Measurements from ENCODE around the gene C4A.
"Not testable (repeated sequence)": the region's sequence is repeated elsewhere in the genome, so short reads cannot be mapped to it uniquely, and the experiment has no call there.

Gene C4A

DNA sequence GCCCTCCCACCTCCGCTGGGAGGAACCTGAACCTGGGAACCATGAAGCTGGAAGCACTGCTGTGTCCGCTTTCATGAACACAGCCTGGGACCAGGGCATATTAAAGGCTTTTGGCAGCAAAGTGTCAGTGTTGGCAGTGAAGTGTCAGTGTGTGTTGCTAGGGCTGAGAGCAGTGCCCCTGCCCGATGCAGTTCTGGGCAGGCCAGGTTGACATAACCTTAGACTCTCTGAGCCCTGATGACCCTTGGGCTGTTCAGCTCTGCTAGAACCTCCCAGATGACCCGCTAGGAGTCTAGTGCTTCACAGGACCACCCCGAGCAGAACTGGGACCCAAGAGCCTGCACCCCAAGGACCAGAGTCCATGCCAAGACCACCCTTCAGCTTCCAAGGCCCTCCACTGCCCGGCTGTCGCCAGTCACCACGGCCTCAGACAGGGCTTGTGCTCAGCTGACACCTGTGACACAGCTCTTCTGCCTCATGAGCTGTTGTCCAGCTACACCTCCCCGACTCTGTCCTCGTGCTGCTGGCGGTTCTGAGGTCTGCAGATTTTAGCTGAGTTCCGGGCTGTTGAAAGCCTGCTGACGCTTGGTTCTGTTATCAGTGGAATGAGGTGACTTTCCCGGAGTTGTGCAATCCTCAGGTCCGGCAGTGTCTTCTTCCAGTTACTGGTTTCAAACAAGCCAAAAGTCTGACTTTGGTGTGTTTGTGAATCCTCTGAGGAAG lies 20.9 kb downstream of the C4A start:
- not testable (repeated sequence) for DNase-seq (ENCODE audit: low read depth); H3K4me3 ChIP-seq (ENCODE audit: control insufficient read depth, low read depth, low read length)

DNA sequence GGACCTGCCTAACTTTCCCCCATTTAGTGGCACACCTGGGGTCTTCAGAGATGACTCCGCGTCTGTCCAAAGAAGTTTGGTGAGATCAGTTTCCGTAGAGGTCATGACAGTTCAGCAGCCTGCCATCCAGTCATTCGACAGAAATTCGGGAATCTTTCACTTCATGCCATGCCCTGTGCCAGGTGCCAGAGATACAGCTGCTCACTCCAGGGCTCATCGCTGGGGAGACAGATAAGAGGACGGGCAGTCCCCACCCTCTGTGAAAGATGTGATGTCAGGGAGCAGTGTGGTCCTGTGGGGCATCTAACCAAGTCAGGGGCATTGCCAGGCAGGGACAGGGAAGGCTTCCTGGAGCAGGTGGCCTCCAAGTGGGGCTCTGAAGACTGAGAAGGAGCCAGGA lies 21.4 kb downstream of the C4A start:
- DNase-seq (ENCODE audit: low read depth); H3K4me3 ChIP-seq (ENCODE audit: control insufficient read depth, low read depth, low read length): not testable (repeated sequence)

DNA sequence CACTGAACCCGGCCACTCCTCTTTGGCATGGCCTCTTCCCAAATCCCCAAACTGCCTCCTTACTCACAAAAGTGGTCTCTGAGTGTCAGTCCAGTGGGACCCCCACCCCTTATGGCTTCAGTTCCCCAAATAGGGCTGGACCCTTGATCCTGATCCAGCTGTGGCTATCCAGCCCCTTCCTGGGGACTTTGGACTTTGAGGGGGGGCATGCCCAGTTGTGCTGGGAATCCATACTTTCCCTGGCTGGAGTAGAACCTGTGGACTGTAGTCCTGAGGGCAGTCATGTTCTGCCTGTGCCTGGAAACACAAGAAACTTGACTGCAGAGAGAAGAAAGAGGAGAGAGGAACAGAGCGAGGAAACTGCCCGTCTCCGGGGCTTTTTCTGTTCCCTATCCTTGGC lies 22.5 kb downstream of the C4A start:
- H3K4me3 ChIP-seq (ENCODE audit: control insufficient read depth, low read depth, low read length); DNase-seq (ENCODE audit: low read depth): not testable (repeated sequence)

DNA sequence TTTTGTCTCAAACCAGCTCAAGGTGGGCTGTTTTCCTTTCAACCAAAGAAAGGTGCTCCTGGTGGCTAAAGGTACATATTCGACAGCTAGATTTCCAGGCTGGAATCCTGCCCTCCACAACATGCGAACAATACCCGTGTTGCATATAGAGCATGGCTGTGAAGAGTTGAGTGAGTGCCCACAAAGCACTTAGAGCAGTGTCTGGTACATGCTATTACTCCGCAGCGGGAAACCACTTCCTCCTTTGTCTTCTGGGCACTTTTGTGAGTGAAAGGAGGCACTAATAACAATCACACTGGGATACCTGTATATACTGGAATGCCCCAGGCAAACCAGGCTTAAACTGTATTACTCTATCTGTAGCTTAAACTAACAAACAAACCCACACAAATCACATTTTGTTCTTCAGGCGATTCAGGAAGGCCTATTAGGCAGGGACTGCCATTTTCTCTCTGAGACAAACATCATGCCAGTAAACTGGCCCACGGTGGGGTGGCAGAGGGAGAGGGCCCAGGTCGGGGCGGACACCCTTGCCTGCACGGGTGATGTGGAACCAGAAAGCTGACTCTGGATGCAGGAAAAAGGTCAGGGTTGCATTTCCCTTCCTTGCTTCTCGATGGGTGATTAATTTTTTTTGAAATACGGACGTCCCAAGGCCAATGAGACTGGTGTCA lies 23.1 kb downstream of the C4A start:
- not testable (repeated sequence) for DNase-seq (ENCODE audit: low read depth); H3K4me3 ChIP-seq (ENCODE audit: control insufficient read depth, low read depth, low read length)

DNA sequence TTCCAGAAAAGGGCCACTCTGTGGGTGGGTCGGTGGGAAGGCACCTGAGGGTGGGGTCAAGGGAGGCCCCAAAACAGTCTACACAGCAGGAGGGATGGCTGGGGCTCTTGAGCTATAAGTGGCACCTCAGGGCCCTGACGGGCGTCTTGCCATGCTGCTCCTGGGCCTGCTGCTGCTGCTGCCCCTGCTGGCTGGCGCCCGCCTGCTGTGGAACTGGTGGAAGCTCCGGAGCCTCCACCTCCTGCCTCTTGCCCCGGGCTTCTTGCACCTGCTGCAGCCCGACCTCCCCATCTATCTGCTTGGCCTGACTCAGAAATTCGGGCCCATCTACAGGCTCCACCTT lies 23.7 kb downstream of the C4A start:
- not testable (repeated sequence) for DNase-seq (ENCODE audit: low read depth); H3K4me3 ChIP-seq (ENCODE audit: control insufficient read depth, low read depth, low read length)

DNA sequence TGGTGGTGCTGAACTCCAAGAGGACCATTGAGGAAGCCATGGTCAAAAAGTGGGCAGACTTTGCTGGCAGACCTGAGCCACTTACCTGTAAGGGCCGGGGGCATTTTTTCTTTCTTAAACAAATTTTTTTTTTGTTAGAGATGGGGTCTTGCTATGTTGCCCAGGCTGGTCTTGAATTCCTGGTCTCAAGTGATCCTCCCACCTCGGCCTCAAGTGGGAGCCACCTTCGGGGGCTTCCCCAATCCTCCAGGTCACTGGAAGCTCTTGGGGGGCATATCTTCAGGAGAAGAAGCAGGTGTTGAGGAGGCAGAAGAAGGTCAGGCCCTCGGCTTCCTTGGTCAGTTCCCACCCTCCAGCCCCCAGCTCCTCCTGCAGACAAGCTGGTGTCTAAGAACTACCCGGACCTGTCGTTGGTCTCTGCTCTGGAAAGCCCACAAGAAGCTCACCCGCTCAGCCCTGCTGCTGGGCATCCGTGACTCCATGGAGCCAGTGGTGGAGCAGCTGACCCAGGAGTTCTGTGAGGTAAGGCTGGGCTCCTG lies 24.2 kb downstream of the C4A start:
- not testable (repeated sequence) for H3K4me3 ChIP-seq (ENCODE audit: control insufficient read depth, low read depth, low read length); DNase-seq (ENCODE audit: low read depth)

DNA sequence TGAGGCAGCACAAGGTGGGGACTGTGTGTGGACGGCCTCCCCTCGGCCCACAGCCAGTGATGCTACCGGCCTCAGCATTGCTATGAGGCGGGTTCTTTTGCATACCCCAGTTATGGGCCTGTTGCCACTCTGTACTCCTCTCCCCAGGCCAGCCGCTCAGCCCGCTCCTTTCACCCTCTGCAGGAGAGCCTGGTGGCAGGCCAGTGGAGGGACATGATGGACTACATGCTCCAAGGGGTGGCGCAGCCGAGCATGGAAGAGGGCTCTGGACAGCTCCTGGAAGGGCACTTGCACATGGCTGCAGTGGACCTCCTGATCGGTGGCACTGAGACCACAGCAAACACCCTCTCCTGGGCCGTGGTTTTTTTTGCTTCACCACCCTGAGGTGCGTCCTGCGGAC lies 25.2 kb downstream of the C4A start:
- H3K4me3 ChIP-seq (ENCODE audit: control insufficient read depth, low read depth, low read length); DNase-seq (ENCODE audit: low read depth): not testable (repeated sequence)

DNA sequence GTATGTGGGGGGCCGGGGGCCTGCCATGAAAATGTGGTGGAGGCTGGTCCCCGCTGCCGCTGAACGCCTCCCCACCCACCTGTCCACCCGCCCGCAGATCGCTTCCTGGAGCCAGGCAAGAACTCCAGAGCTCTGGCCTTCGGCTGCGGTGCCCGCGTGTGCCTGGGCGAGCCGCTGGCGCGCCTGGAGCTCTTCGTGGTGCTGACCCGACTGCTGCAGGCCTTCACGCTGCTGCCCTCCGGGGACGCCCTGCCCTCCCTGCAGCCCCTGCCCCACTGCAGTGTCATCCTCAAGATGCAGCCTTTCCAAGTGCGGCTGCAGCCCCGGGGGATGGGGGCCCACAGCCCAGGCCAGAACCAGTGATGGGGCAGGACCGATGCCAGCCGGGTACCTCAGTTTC lies 26.2 kb downstream of the C4A start:
- H3K4me3 ChIP-seq (ENCODE audit: control insufficient read depth, low read depth, low read length): not testable (repeated sequence)

DNA sequence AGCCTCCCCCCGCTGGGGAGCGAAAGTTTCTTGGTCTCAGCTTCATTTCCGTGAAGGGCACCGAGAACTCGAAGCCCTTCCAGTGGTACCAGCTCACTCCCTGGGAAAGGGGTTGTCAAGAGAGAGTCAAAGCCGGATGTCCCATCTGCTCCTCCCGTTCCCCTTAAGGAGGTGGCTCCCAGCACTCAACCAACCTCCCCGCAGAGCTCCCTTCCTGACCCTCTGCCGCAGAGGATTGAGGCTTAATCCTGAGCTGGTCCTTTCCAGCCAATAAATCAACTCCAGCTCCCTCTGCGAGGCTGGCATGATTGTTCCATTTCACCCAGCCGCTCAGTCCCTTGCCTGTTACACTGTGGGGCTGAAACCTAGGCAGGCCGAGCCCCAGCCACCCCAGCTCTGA lies 26.8 kb downstream of the C4A start:
- DNase-seq (ENCODE audit: low read depth); H3K4me3 ChIP-seq (ENCODE audit: control insufficient read depth, low read depth, low read length): not testable (repeated sequence)

More for the DNA sequence above, 26.2 kb downstream of the C4A start:
- not testable (repeated sequence) for DNase-seq (ENCODE audit: low read depth)

DNA sequence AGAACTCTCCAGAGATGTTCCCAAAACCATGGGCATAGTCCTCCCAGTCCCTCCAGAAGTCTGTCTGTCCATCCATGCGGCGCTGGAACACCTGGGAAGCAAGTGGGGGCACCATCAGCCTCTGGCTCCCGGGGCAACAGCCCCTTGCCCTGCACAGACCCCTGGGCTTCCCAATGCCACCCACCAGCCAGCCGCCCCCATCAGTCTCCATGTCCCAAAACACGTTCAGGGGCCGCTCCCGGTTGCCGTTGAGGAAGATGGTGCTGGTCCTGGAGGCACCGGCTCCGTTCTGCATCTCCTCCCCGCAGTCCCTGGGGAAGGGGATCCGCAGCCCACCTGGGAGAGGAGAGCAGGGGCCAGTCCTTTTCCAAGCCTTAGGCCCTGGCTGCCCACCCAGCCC lies 27.7 kb downstream of the C4A start:
- H3K4me3 ChIP-seq (ENCODE audit: control insufficient read depth, low read depth, low read length); DNase-seq (ENCODE audit: low read depth): not testable (repeated sequence)

DNA sequence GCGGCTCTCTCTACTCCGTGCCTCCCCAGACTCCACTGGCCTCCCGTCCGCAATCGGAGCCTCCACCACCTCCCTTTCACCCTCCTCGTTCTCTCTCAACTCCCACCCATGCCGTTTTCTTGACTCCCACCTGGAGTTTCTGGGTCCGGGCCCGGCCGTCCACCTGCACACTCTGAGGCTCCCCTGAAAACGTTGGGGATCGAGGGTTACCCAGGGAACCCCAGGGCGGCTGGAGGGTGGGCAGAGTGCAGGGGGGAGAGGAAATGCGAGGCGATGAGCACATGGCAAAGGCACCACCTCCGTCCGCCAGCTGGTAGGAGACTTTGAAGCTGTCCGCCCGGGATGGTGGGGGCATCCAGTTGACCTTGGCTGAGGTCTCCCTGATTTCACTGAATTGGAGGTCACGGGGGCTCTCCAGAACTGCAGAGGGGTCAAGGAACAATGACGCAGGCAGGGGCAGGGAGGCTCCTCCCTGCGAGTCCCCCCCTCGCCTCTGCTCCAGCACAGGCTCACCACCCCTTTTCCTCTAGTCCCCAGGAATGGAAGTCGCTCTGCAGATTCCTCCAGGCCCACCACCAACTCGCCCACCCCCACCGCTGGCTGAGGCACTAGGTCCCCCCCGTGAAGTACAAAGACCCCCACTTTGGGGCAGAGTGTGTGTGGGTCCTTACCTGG lies 29.1 kb downstream of the C4A start:
- DNase-seq (ENCODE audit: low read depth); H3K4me3 ChIP-seq (ENCODE audit: control insufficient read depth, low read depth, low read length): not testable (repeated sequence)

DNA sequence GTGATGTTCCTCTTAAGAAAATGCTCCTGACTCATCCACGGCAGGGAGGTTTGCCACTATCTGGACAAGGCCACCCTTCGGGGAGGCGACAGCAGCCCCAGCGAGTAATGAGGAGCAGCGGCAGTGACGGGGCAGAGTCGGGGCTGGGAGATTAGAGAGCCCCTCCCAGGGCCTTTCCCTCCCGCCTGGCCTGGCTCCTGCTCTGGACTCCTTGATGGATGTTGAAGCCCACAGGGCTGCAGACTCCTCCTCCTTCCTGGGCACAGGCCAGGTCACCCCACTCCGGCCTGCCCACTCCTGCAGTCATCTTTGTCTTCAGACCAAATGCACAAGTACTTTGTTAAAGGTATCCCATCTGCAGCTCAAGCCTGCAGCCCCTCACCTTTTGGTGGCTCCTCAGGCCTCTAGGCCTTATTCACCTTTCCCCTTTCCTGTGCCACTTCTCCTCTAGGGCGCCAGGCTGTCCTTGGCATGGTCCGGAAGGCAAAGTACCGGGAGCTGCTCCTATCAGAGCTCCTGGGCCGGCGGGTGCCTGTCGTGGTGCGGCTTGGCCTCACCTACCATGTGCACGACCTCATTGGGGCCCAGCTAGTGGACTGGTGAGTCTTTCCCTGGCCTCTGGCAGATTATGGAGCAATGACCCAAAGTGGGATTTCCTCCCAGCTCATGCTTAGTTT lies 31.2 kb downstream of the C4A start:
- H3K4me3 ChIP-seq (ENCODE audit: control insufficient read depth, low read depth, low read length); DNase-seq (ENCODE audit: low read depth): not testable (repeated sequence)

DNA sequence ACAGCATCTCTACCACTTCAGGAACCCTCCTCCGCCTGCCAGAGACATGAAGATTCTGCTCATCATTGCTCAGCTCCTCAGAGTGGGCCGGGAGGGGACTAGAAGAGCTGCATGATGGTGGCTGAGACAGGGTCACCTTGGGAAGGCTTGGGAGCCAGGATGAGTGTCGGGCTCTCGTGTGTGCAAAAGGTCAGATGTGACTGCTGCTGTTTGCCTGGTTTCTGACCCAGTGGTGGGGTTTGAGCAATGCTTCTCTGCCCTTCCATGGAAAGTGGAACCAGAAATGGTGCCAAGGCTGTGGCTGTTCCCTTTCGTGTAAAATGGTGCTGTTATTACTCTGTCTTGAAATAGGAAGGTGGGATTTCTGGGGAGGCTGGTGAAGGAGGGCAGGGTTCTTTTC lies 31.9 kb downstream of the C4A start:
- H3K4me3 ChIP-seq (ENCODE audit: control insufficient read depth, low read depth, low read length); DNase-seq (ENCODE audit: low read depth): not testable (repeated sequence)

DNA sequence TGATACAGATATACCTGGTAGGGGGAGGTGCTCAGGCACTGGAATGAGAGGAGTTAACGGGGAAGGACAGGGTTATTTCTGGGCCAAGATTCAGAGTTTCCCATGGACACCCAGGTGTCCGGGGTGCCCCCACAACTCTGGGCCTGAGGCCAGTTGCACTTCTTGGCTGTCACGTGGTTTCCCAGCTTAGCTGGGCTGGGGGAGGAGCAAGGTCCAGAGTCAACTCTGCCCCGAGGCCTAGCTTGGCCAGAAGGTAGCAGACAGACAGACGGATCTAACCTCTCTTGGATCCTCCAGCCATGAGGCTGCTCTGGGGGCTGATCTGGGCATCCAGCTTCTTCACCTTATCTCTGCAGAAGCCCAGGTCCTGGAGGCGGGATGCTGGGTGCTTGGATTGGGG lies 32.7 kb downstream of the C4A start, which contains the start of gene C4B:
C4B (plus strand) TSS at position 249 of the 400 bp plus-strand sequence; CDS start at position 300, 51 bp downstream.
- not testable (repeated sequence) for DNase-seq (ENCODE audit: low read depth); H3K4me3 ChIP-seq (ENCODE audit: control insufficient read depth, low read depth, low read length)

DNA sequence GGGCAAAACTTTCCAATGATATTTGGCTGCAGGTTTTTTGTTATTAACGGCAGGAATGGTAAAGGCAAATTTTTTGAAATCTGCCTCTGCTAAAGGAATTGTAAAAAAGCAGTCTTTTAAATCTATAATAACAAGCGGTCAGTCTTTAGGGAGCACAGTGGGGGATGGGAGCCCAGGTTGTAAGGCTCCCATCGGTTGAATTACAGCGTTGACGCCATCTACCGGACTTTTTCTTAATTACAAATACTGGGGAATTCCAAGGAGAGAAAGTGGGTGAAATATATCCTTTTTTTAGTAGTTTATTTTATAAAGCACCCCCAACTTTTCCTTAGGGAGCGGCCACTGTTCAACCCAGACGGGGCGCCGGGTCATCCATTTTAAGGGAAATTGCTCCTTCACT lies 40.2 kb downstream of the C4A start:
- H3K4me3 ChIP-seq (ENCODE audit: control insufficient read depth, low read depth, low read length); DNase-seq (ENCODE audit: low read depth): not testable (repeated sequence)

DNA sequence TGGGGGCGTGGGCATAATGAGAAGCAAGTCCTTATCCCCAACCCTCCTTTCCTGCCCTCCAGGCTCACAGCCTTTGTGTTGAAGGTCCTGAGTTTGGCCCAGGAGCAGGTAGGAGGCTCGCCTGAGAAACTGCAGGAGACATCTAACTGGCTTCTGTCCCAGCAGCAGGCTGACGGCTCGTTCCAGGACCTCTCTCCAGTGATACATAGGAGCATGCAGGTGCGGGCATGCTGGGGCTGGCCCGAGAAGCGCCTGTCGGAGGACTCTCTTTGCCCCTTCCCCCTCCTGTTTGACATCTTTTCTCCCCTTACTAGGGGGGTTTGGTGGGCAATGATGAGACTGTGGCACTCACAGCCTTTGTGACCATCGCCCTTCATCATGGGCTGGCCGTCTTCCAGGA lies 46.8 kb downstream of the C4A start:
- not testable (repeated sequence) for H3K4me3 ChIP-seq (ENCODE audit: control insufficient read depth, low read depth, low read length); DNase-seq (ENCODE audit: low read depth)

DNA sequence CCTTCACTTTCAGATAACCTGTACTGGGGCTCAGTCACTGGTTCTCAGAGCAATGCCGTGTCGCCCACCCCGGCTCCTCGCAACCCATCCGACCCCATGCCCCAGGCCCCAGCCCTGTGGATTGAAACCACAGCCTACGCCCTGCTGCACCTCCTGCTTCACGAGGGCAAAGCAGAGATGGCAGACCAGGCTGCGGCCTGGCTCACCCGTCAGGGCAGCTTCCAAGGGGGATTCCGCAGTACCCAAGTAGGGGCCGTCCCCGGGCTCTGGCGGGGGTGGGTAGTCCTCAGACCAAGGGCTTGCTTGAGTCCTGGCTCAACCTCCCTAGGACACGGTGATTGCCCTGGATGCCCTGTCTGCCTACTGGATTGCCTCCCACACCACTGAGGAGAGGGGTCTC lies 47.7 kb downstream of the C4A start:
- DNase-seq (ENCODE audit: low read depth); H3K4me3 ChIP-seq (ENCODE audit: control insufficient read depth, low read depth, low read length): not testable (repeated sequence)

DNA sequence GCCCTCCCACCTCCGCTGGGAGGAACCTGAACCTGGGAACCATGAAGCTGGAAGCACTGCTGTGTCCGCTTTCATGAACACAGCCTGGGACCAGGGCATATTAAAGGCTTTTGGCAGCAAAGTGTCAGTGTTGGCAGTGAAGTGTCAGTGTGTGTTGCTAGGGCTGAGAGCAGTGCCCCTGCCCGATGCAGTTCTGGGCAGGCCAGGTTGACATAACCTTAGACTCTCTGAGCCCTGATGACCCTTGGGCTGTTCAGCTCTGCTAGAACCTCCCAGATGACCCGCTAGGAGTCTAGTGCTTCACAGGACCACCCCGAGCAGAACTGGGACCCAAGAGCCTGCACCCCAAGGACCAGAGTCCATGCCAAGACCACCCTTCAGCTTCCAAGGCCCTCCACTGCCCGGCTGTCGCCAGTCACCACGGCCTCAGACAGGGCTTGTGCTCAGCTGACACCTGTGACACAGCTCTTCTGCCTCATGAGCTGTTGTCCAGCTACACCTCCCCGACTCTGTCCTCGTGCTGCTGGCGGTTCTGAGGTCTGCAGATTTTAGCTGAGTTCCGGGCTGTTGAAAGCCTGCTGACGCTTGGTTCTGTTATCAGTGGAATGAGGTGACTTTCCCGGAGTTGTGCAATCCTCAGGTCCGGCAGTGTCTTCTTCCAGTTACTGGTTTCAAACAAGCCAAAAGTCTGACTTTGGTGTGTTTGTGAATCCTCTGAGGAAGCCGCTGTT lies 53.6 kb downstream of the C4A start:
- DNase-seq (ENCODE audit: low read depth); H3K4me3 ChIP-seq (ENCODE audit: control insufficient read depth, low read depth, low read length): not testable (repeated sequence)

Data from fibroblast of mammary gland (primary cell).